ENCODE measurements around the gene NDUFA6. TPM values are rescaled to one million over a fixed set of nuclear protein-coding genes. Genes with fewer than 3 reads are reported as not detected.

Gene NDUFA6
- total and polyA plus RNA-seq, 2 of the 13 experiments (the other 11 are each of a cell fraction or from before 2014, with no cell fraction given) = 68.5 to 87.8 TPM

DNA sequence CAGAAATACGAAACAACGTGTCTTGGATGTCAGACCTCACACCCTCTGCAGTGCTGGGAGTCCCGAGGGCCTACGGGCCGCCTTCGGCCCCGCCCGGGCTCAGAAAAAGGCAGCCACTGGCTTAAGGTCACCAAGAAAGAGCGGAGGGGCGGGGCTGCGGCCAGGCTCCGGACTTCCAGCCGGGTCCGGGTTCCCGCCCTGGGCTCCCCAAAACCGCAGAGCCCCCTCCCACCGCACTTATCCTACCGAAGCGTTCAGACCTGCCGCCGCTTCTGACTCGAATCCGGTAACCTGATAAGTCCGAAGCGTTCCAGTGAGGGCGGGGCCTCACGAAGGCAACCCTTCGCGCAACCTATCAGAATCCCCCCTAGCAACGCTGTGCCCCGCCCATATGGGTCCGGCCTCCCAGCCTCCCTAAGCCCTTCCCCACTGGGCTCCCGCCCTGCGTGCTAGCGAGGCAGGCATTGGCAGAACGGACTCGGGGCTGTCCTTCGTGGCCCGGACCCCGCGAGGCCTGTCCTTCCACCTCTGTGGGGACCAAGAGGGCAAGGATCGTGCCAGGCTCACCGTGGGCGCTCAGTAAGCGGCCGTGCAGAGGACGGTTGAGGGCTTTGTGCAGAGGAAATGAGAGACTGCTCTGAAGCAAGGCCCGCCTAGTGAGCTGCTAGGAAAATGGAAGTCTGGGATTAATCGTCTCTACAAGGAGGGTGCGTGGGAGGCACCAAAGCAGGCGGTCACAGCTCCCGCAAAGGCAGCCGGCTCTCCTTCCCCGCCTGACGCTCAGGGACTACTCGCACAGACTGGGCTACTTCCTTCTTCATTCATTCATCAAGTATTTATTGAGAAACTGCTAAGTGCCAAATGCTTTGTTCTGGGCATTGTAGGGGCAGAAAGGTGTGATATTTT, 19.8 kb downstream of the NDUFA6 start, which contains the start of gene NAGA (continued):
- TF ChIP-seq, protein P1, sequence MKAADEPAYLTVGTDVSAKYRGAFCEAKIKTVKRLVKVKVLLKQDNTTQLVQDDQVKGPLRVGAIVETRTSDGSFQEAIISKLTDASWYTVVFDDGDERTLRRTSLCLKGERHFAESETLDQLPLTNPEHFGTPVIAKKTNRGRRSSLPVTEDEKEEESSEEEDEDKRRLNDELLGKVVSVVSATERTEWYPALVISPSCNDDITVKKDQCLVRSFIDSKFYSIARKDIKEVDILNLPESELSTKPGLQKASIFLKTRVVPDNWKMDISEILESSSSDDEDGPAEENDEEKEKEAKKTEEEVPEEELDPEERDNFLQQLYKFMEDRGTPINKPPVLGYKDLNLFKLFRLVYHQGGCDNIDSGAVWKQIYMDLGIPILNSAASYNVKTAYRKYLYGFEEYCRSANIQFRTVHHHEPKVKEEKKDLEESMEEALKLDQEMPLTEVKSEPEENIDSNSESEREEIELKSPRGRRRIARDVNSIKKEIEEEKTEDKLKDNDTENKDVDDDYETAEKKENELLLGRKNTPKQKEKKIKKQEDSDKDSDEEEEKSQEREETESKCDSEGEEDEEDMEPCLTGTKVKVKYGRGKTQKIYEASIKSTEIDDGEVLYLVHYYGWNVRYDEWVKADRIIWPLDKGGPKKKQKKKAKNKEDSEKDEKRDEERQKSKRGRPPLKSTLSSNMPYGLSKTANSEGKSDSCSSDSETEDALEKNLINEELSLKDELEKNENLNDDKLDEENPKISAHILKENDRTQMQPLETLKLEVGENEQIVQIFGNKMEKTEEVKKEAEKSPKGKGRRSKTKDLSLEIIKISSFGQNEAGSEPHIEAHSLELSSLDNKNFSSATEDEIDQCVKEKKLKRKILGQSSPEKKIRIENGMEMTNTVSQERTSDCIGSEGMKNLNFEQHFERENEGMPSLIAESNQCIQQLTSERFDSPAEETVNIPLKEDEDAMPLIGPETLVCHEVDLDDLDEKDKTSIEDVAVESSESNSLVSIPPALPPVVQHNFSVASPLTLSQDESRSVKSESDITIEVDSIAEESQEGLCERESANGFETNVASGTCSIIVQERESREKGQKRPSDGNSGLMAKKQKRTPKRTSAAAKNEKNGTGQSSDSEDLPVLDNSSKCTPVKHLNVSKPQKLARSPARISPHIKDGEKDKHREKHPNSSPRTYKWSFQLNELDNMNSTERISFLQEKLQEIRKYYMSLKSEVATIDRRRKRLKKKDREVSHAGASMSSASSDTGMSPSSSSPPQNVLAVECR (CRISPR knock-in tag; IDR thresholded peaks at IDR 0.05; ENCODE audit: borderline replicate concordance) = peak; percentile 83
- peak; percentile 73 for TF ChIP-seq MIXL1 (CRISPR knock-in tag; IDR thresholded peaks at IDR 0.05)
- no peak for TF ChIP-seq ZNF431 (CRISPR knock-in tag; IDR thresholded peaks at IDR 0.05; ENCODE audit: borderline replicate concordance, low read depth)
- TF ChIP-seq MIER2 (CRISPR knock-in tag; IDR thresholded peaks at IDR 0.05) = peak; percentile 52; the same call in 1 of the 2 replicates
- no peak for TF ChIP-seq TBP (CRISPR knock-in tag; IDR thresholded peaks at IDR 0.05)
- TF ChIP-seq ZNF101 (CRISPR knock-in tag; IDR thresholded peaks at IDR 0.05; ENCODE audit: borderline replicate concordance, low read depth) = 0 out of 2 replicates have a peak, but pooled peaks have one; percentile 93
- TF ChIP-seq ZNF607 (CRISPR knock-in tag; IDR thresholded peaks at IDR 0.05; ENCODE audit: borderline replicate concordance) = peak; percentile 96
- TF ChIP-seq NR1H2 (CRISPR knock-in tag; IDR thresholded peaks at IDR 0.05; ENCODE audit: borderline replicate concordance, low read depth) = 0 out of 2 replicates have a peak, but pooled peaks have one; percentile 19
- TF ChIP-seq, protein P2, sequence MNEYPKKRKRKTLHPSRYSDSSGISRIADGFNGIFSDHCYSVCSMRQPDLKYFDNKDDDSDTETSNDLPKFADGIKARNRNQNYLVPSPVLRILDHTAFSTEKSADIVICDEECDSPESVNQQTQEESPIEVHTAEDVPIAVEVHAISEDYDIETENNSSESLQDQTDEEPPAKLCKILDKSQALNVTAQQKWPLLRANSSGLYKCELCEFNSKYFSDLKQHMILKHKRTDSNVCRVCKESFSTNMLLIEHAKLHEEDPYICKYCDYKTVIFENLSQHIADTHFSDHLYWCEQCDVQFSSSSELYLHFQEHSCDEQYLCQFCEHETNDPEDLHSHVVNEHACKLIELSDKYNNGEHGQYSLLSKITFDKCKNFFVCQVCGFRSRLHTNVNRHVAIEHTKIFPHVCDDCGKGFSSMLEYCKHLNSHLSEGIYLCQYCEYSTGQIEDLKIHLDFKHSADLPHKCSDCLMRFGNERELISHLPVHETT (CRISPR knock-in tag; conservative IDR thresholded peaks at IDR 0.05) = no peak; the same call in 1 of the 2 replicates
- peak; percentile 60 for TF ChIP-seq ETV5 (CRISPR knock-in tag; IDR thresholded peaks at IDR 0.05; ENCODE audit: borderline replicate concordance)
- TF ChIP-seq, protein P3, sequence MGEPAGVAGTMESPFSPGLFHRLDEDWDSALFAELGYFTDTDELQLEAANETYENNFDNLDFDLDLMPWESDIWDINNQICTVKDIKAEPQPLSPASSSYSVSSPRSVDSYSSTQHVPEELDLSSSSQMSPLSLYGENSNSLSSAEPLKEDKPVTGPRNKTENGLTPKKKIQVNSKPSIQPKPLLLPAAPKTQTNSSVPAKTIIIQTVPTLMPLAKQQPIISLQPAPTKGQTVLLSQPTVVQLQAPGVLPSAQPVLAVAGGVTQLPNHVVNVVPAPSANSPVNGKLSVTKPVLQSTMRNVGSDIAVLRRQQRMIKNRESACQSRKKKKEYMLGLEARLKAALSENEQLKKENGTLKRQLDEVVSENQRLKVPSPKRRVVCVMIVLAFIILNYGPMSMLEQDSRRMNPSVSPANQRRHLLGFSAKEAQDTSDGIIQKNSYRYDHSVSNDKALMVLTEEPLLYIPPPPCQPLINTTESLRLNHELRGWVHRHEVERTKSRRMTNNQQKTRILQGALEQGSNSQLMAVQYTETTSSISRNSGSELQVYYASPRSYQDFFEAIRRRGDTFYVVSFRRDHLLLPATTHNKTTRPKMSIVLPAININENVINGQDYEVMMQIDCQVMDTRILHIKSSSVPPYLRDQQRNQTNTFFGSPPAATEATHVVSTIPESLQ (CRISPR knock-in tag; conservative IDR thresholded peaks at IDR 0.05) = no peak
- peak; percentile 73; the same call in 1 of the 2 replicates for TF ChIP-seq ZBTB38 (CRISPR knock-in tag; IDR thresholded peaks at IDR 0.05)
- TF ChIP-seq, protein P4, sequence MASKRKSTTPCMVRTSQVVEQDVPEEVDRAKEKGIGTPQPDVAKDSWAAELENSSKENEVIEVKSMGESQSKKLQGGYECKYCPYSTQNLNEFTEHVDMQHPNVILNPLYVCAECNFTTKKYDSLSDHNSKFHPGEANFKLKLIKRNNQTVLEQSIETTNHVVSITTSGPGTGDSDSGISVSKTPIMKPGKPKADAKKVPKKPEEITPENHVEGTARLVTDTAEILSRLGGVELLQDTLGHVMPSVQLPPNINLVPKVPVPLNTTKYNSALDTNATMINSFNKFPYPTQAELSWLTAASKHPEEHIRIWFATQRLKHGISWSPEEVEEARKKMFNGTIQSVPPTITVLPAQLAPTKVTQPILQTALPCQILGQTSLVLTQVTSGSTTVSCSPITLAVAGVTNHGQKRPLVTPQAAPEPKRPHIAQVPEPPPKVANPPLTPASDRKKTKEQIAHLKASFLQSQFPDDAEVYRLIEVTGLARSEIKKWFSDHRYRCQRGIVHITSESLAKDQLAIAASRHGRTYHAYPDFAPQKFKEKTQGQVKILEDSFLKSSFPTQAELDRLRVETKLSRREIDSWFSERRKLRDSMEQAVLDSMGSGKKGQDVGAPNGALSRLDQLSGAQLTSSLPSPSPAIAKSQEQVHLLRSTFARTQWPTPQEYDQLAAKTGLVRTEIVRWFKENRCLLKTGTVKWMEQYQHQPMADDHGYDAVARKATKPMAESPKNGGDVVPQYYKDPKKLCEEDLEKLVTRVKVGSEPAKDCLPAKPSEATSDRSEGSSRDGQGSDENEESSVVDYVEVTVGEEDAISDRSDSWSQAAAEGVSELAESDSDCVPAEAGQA (IDR thresholded peaks at IDR 0.05; ENCODE audit: low read depth) = peak; percentile 43; the same call in 1 of the 2 replicates
- TF ChIP-seq, protein P4 (CRISPR knock-in tag; IDR thresholded peaks at IDR 0.05; ENCODE audit: borderline replicate concordance) = no peak; the same call in 1 of the 2 replicates

Data from HepG2 (cell line).